HepG2 (cell line): ENCODE measurements around the gene CLPTM1. TPM values are rescaled to one million over a fixed set of nuclear protein-coding genes. Genes with fewer than 3 reads are reported as not detected.

ENCODE experiments used
- AGO2 ChIP-seq: fragments of 200-400 bp; formaldehyde crosslinking; optimal IDR thresholded peaks from 2 replicates; pipeline ENCODE3; 2017; ENCODE audit warnings: mild to moderate bottlenecking, low read depth, low read length, moderate library complexity
- CAMTA2 ChIP-seq: sonication (generic); formaldehyde crosslinking; IDR thresholded peaks from 2 replicates; pipeline ENCODE4 v1.4.0; 2020; ENCODE audit warnings: mild to moderate bottlenecking, missing genetic modification reagents, borderline replicate concordance
- HOXA9 ChIP-seq: sonication (generic); formaldehyde crosslinking; IDR thresholded peaks from 2 replicates; pipeline ENCODE4 v1.8.1; 2022; ENCODE audit warnings: missing genetic modification reagents, mild to moderate bottlenecking, moderate library complexity, borderline replicate concordance
- MEIS1 ChIP-seq: sonication (generic); formaldehyde crosslinking; IDR thresholded peaks from 2 replicates; pipeline ENCODE4 v1.9.0; 2021; ENCODE audit warnings: mild to moderate bottlenecking, missing genetic modification reagents, moderate library complexity, borderline replicate concordance
- NCOA1 ChIP-seq: sonication (generic); formaldehyde crosslinking; IDR thresholded peaks from 2 replicates; pipeline ENCODE4 v1.9.0; 2021; ENCODE audit warnings: missing genetic modification reagents
- ONECUT2 ChIP-seq: sonication (generic); formaldehyde crosslinking; IDR thresholded peaks from 2 replicates; pipeline ENCODE4 v1.4.0; 2020; ENCODE audit warnings: missing genetic modification reagents
- POLR2G ChIP-seq: fragments of 200-400 bp; formaldehyde crosslinking; IDR thresholded peaks from 2 replicates; pipeline ENCODE4 v1.6.1; 2018; ENCODE audit warnings: mild to moderate bottlenecking, low read depth, low read length, moderate library complexity
- TBL1XR1 ChIP-seq: fragments of 150-350 bp; IDR thresholded peaks from 2 replicates; pipeline ENCODE4 v1.6.1; 2014; ENCODE audit warnings: borderline replicate concordance, low read length; ENCODE audit not compliant: partially characterized antibody
- ZNF230 ChIP-seq: sonication (generic); formaldehyde crosslinking; IDR thresholded peaks from 2 replicates; pipeline ENCODE4 v1.4.0; 2020; ENCODE audit warnings: mild to moderate bottlenecking, missing genetic modification reagents
- polyA plus RNA-seq, 8 experiments: library from polyadenylated mRNA; depleted of rRNA in 3 of 8; stranded (reverse) in 7 of 8; unstranded in 1 of 8; fragments of >200 nt; fragmentation: Illumina TruSeq in 4 of 8; extraction: Trizol in 4 of 8; gene quantifications; 2 replicates each; pipeline versions ENCODE4 v1.2.1 to v1.2.3, GENCODE V29; 2011 to 2016; ENCODE audit warnings: low read depth in 4 of 8, missing spikeins in 1 of 8, mixed read lengths in 1 of 8; ENCODE audit not compliant: insufficient read depth in 1 of 8
- total RNA-seq, 5 experiments: library from RNA; depleted of rRNA; stranded (reverse); fragments of >200 nt; fragmentation: Illumina TruSeq; extraction: Trizol; gene quantifications; 2 replicates each; pipeline ENCODE4 v1.2.3, GENCODE V29; 2016; ENCODE audit warnings: low read depth in 1 of 5
- TF ChIP-seq, protein P1 (sequence below): sonication (generic); formaldehyde crosslinking; IDR thresholded peaks from 2 replicates; pipeline ENCODE4 v1.8.0; 2022; ENCODE audit warnings: low read depth, missing genetic modification reagents
- TF ChIP-seq, protein P2 (sequence below): sonication (generic); formaldehyde crosslinking; IDR thresholded peaks from 2 replicates; pipeline ENCODE4 v1.5.0; 2020; ENCODE audit warnings: mild to moderate bottlenecking, low read depth, missing genetic modification reagents, borderline replicate concordance
- TF ChIP-seq, protein P3 (sequence below): sonication (generic); formaldehyde crosslinking; IDR thresholded peaks from 2 replicates; pipeline ENCODE4 v1.4.0; 2020; ENCODE audit warnings: mild to moderate bottlenecking, low read depth, missing genetic modification reagents
- TF ChIP-seq, protein P4 (sequence below): sonication (generic); formaldehyde crosslinking; IDR thresholded peaks from 2 replicates; pipeline ENCODE4 v1.9.0; 2021; ENCODE audit warnings: missing genetic modification reagents, borderline replicate concordance
- TF ChIP-seq, protein P5 (sequence below), 2 experiments: IDR thresholded peaks; 2 replicates each; pipeline ENCODE4 v1.6.1; 2011 to 2012; ENCODE audit warnings: low read length in 2 of 2, borderline replicate concordance in 1 of 2, low read depth in 1 of 2, mild to moderate bottlenecking in 1 of 2, moderate library complexity in 1 of 2

The CLPTM1 gene
- total and polyA plus RNA-seq, 2 of the 13 experiments (the other 11 are each of a cell fraction or from before 2014, with no cell fraction given) = 34.9 to 42.8 TPM

DNA sequence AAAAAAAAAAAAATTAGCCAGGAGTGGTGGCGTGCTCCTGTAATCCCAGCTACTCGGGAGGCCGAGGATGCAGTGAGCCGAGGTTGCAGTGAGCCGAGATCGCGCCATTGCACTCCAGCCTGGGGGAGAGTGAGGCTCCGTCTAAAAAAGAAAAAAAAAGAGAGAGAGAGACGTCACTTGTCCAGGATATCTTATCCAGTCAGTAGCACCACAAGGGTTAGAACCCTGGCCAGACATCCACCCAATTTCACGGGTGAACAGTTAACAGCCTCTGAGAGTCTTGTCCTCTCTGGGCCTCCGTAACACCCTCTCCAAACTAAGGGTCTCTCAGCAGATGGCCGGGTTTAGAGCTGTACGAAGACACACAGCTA is 917 bp upstream of the CLPTM1 start (continued):
- TF ChIP-seq, protein P1, sequence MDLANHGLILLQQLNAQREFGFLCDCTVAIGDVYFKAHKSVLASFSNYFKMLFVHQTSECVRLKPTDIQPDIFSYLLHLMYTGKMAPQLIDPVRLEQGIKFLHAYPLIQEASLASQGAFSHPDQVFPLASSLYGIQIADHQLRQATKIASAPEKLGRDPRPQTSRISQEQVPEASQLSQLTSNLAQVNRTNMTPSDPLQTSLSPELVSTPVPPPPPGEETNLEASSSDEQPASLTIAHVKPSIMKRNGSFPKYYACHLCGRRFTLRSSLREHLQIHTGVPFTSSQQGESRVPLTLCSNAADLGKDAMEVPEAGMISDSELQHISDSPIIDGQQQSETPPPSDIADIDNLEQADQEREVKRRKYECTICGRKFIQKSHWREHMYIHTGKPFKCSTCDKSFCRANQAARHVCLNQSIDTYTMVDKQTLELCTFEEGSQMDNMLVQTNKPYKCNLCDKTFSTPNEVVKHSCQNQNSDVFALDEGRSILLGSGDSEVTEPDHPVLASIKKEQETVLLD (CRISPR knock-in tag) = no peak
- TF ChIP-seq, protein P2, sequence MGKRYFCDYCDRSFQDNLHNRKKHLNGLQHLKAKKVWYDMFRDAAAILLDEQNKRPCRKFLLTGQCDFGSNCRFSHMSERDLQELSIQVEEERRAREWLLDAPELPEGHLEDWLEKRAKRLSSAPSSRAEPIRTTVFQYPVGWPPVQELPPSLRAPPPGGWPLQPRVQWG = no peak
- TF ChIP-seq, protein P3, sequence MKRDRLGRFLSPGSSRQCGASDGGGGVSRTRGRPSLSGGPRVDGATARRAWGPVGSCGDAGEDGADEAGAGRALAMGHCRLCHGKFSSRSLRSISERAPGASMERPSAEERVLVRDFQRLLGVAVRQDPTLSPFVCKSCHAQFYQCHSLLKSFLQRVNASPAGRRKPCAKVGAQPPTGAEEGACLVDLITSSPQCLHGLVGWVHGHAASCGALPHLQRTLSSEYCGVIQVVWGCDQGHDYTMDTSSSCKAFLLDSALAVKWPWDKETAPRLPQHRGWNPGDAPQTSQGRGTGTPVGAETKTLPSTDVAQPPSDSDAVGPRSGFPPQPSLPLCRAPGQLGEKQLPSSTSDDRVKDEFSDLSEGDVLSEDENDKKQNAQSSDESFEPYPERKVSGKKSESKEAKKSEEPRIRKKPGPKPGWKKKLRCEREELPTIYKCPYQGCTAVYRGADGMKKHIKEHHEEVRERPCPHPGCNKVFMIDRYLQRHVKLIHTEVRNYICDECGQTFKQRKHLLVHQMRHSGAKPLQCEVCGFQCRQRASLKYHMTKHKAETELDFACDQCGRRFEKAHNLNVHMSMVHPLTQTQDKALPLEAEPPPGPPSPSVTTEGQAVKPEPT (CRISPR knock-in tag) = no peak
- no peak for TF ChIP-seq CAMTA2 (CRISPR knock-in tag)
- TF ChIP-seq, protein P4, sequence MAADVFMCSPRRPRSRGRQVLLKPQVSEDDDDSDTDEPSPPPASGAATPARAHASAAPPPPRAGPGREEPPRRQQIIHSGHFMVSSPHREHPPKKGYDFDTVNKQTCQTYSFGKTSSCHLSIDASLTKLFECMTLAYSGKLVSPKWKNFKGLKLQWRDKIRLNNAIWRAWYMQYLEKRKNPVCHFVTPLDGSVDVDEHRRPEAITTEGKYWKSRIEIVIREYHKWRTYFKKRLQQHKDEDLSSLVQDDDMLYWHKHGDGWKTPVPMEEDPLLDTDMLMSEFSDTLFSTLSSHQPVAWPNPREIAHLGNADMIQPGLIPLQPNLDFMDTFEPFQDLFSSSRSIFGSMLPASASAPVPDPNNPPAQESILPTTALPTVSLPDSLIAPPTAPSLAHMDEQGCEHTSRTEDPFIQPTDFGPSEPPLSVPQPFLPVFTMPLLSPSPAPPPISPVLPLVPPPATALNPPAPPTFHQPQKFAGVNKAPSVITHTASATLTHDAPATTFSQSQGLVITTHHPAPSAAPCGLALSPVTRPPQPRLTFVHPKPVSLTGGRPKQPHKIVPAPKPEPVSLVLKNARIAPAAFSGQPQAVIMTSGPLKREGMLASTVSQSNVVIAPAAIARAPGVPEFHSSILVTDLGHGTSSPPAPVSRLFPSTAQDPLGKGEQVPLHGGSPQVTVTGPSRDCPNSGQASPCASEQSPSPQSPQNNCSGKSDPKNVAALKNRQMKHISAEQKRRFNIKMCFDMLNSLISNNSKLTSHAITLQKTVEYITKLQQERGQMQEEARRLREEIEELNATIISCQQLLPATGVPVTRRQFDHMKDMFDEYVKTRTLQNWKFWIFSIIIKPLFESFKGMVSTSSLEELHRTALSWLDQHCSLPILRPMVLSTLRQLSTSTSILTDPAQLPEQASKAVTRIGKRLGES (CRISPR knock-in tag) = no peak
- TF ChIP-seq, protein P5, sequence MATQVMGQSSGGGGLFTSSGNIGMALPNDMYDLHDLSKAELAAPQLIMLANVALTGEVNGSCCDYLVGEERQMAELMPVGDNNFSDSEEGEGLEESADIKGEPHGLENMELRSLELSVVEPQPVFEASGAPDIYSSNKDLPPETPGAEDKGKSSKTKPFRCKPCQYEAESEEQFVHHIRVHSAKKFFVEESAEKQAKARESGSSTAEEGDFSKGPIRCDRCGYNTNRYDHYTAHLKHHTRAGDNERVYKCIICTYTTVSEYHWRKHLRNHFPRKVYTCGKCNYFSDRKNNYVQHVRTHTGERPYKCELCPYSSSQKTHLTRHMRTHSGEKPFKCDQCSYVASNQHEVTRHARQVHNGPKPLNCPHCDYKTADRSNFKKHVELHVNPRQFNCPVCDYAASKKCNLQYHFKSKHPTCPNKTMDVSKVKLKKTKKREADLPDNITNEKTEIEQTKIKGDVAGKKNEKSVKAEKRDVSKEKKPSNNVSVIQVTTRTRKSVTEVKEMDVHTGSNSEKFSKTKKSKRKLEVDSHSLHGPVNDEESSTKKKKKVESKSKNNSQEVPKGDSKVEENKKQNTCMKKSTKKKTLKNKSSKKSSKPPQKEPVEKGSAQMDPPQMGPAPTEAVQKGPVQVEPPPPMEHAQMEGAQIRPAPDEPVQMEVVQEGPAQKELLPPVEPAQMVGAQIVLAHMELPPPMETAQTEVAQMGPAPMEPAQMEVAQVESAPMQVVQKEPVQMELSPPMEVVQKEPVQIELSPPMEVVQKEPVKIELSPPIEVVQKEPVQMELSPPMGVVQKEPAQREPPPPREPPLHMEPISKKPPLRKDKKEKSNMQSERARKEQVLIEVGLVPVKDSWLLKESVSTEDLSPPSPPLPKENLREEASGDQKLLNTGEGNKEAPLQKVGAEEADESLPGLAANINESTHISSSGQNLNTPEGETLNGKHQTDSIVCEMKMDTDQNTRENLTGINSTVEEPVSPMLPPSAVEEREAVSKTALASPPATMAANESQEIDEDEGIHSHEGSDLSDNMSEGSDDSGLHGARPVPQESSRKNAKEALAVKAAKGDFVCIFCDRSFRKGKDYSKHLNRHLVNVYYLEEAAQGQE (IDR thresholded peaks at IDR 0.05; ENCODE audit: borderline replicate concordance in 1 of 2, low read depth in 1 of 2, low read length in 2 of 2) = no peak
- TF ChIP-seq AGO2 = no peak
- no peak for TF ChIP-seq NCOA1
- 0 out of 2 replicates have a peak, but pooled peaks have one; percentile 0 for TF ChIP-seq ZNF230 (CRISPR knock-in tag)
- TF ChIP-seq MEIS1 (CRISPR knock-in tag) = peak; percentile 43; the same call in 1 of the 2 replicates
- no peak for TF ChIP-seq HOXA9
- no peak for TF ChIP-seq POLR2G
- TF ChIP-seq ONECUT2 = no peak
- no peak for TF ChIP-seq TBL1XR1
